ENCODE measurements around the gene MICOS13. TPM values are rescaled to one million over a fixed set of nuclear protein-coding genes. Genes with fewer than 3 reads are reported as not detected.

MICOS13 gene
- total RNA-seq, 2 experiments from 2014 or later = 43.5 to 48.2 TPM

- no peak overlapping the region for H3K4me3 Mint-ChIP-seq
- no peak overlapping the region for H3K27ac Mint-ChIP-seq
- peaks cover 19% of the 10 kb centered on the region for H3K4me1 Mint-ChIP-seq
- H3K36me3 Mint-ChIP-seq (ENCODE audit: low read depth) = peaks cover 6% of the 10 kb centered on the region
- no peak for DNase-seq
- no peaks in the 10 kb centered on the region for H3K9me3 Mint-ChIP-seq
- H3K27me3 Mint-ChIP-seq = no peaks in the 10 kb centered on the region
- ChIA-PET CTCF (interaction anchor here (0.9 to 1.4 kb wide), 2 partner anchors 9 kb away, joined by 3 read pairs; no protein-coding TSS in a partner anchor), POLR2A (no interaction called here)
Measured at GRCh38 chr19:5678071-5678718, 2.1 kb downstream of the MICOS13 start.

DNA sequence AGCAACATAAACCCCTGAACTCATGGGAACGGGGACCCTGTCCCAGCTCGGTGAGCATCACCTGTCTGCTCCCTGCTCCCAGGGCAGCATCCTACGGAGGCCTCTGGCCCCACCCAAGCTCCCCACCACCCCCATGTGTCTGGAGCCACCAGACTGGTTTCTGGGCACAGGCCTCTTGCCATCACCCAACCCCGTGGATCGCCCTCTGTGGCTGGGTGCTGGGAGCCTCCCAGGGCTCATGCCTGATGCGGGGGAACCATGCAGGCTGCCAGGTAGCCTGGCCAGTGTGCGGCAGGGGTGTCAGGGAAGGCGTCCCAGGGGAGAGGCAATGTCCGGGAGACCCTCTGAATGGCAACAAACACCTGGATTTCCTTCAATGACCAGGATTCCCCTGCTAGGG is 2.7 kb downstream of the MICOS13 start:
- ChIA-PET CTCF (interaction anchor here (0.9 to 1.4 kb wide), 3 partner anchors 9 to 12 kb away, joined by 3 read pairs; partner anchors contain the start of gene RPL36), POLR2A (no interaction called here)

GRCh38 chr19:5677136-5677535 is 3.2 kb downstream of the MICOS13 start:
- H3K27me3 Mint-ChIP-seq = no peaks in the 10 kb centered on the region
- H3K27ac Mint-ChIP-seq = no peak overlapping the region
- H3K4me1 Mint-ChIP-seq = peaks cover 17% of the 10 kb centered on the region
- ChIA-PET CTCF (interaction anchor here (0.9 to 2.3 kb wide), 5 partner anchors 8 to 13 kb away, joined by 3 to 10 read pairs (median 3); partner anchors contain the start of gene RPL36), POLR2A (no interaction called here)
- peaks cover 11% of the 10 kb centered on the region for H3K36me3 Mint-ChIP-seq (ENCODE audit: low read depth)
- H3K4me3 Mint-ChIP-seq = no peak overlapping the region
- H3K9me3 Mint-ChIP-seq = no peaks in the 10 kb centered on the region
- DNase-seq = no peak

More for the DNA sequence above, 2.7 kb downstream of the MICOS13 start:
- Mint-ChIP-seq H3K9me3 (no peaks in the 10 kb centered on the region), H3K27me3 (no peaks in the 10 kb centered on the region), H3K4me3 (no peak overlapping the region), H3K36me3 (ENCODE audit: low read depth) (peaks cover 11% of the 10 kb centered on the region), H3K4me1 (peaks cover 19% of the 10 kb centered on the region), H3K27ac (no peak overlapping the region)
- DNase-seq = no peak

GRCh38 chr19:5676772-5677105 is 3.6 kb downstream of the MICOS13 start:
- CTCF ChIA-PET = interaction anchor here (0.9 to 2.3 kb wide), 3 partner anchors 10 to 13 kb away, joined by 3 to 10 read pairs (median 8); partner anchors contain the start of gene RPL36
- peaks cover 12% of the 10 kb centered on the region for H3K36me3 Mint-ChIP-seq (ENCODE audit: low read depth)
- no peaks in the 10 kb centered on the region for H3K9me3 Mint-ChIP-seq
- peaks cover 13% of the 10 kb centered on the region for H3K4me1 Mint-ChIP-seq
- POLR2A ChIA-PET = no interaction called here
- H3K4me3 Mint-ChIP-seq = no peak overlapping the region
- no peaks in the 10 kb centered on the region for H3K27me3 Mint-ChIP-seq
- no peak for DNase-seq
- no peak overlapping the region for H3K27ac Mint-ChIP-seq

DNA sequence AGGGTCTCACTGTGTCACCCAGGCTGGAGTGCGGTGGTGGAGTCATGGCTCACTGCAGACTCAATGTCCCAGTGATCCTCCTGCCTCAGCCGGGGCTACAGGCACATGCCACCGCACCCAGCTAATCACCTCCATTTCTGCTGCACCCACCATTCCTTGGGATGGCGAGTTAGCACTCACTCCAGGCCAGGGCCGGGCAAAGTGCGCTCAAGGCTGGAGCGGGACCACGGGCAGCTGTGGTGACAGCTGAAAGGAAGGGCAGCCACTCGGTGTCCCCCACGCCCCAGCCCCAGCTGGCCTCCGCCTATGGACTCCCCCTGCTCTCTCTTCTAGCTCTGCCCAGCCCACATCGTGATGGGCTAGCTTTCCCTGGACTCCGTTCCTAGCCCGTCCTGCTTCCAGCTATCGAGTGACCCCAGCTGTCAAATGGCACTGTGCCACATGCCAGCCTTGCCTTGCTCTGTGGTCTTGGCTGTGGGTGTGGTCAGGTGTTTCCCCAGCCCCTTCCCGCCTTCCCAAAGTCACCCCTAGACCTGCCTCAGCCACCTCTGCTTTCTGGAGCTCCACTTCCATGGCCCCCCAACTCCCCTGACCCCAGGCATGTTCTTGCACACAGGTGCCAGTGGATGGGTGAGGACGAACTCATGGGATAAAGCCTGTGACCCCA is 4.1 kb downstream of the MICOS13 start:
- Mint-ChIP-seq H3K9me3 (no peaks in the 10 kb centered on the region), H3K27me3 (no peaks in the 10 kb centered on the region), H3K4me1 (peaks cover 8% of the 10 kb centered on the region), H3K4me3 (no peak overlapping the region), H3K27ac (no peak overlapping the region), H3K36me3 (ENCODE audit: low read depth) (peaks cover 13% of the 10 kb centered on the region)
- no peak for DNase-seq
- CTCF ChIA-PET = interaction anchor here (0.9 to 2.3 kb wide), 4 partner anchors 11 to 14 kb away, joined by 3 to 10 read pairs (median 7); partner anchors contain the start of gene RPL36
- POLR2A ChIA-PET = no interaction called here

DNA sequence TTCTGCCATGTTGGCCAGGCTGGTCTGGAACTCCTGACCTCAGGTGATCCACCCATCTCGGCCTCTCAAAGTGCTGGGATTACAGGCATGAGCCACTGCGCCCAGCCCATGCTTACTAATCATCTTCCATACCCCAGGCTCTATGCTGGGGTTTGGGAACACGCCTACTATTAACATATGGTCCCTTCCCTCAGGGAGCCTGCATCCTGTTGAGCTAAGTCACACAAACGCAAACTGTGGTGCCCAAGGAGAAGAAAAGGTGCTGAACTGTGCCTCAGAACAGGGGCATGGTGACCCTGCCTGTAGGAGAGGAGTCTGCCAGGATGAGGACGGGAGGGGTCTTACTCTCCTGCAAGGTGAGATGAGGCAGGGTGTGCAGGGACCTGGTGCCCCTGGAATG is 5.6 kb downstream of the MICOS13 start:
- Mint-ChIP-seq H3K4me3 (no peak overlapping the region), H3K27ac (no peak overlapping the region), H3K4me1 (peaks cover 4% of the 10 kb centered on the region), H3K27me3 (no peaks in the 10 kb centered on the region), H3K36me3 (ENCODE audit: low read depth) (peaks cover 13% of the 10 kb centered on the region), H3K9me3 (no peaks in the 10 kb centered on the region)
- no peak for DNase-seq
- ChIA-PET CTCF (interaction anchor here (1.6 to 2.3 kb wide), 2 partner anchors 12 to 15 kb away, joined by 6 to 10 read pairs; partner anchors contain the start of gene RPL36), POLR2A (no interaction called here)

DNA sequence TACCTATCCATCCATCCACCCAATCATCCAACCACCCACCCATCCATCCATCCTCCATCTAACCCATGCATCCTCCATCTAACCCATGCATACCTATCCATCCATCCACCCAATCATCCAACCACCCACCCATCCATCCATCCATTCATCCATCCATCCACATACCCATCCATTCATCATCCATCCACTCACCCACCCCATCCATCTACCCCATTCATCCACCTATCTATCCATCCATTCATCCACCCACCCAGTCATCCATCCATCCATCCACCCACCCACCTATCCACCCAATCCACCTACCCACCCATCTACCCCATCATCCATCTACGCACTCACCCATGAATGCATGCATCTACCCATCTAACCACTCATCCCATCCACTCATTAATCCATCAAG is 6.6 kb downstream of the MICOS13 start:
- POLR2A ChIA-PET = no interaction called here
- Mint-ChIP-seq H3K27ac (no peak overlapping the region), H3K27me3 (no peaks in the 10 kb centered on the region), H3K4me3 (no peak overlapping the region), H3K9me3 (no peaks in the 10 kb centered on the region), H3K4me1 (no peaks in the 10 kb centered on the region), H3K36me3 (ENCODE audit: low read depth) (peaks cover 19% of the 10 kb centered on the region)
- CTCF ChIA-PET = no interaction called here
- DNase-seq = no peak

DNA sequence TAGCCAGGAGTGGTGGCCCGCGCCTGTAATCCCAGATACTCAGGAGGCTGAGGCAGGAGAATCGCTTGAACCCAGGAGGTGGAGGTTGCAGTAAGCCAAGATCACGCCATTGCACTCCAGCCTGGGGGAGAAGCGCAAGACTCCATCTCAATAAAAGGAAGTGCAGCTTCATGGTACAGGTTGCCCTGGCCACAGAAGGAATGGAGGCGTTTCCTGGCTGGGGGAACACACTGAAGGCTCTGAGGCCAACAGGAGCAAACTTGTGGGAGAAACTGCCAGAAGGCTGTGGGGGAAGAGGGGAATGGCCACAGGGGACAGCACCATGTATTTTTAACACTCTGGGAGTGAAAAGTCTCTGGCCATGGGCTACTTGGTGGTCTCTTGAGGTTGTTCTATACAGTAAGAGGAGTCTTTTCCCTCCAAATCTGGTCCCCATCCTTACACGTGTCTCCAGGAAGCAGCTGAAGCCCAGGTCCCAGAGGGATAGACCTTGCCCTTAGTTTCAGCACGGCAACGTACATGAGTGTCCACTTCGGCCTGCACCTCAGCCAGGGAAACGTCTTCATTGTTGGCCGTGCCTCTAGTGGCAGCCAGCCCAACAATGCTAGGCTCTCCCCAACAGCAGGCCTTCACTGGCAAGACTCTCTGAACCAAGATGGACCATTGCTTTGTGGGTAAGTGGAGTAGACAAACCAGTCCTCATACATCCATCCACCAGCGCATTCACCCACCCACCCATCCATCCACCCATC is 7.4 kb downstream of the MICOS13 start:
- POLR2A ChIA-PET = no interaction called here
- Mint-ChIP-seq H3K36me3 (ENCODE audit: low read depth) (peaks cover 20% of the 10 kb centered on the region), H3K27ac (no peak overlapping the region), H3K27me3 (no peaks in the 10 kb centered on the region), H3K4me3 (no peak overlapping the region), H3K9me3 (no peaks in the 10 kb centered on the region), H3K4me1 (no peaks in the 10 kb centered on the region)
- no peak for DNase-seq
- CTCF ChIA-PET = no interaction called here

- Mint-ChIP-seq H3K36me3 (ENCODE audit: low read depth) (peaks cover 31% of the 10 kb centered on the region), H3K27ac (no peak overlapping the region), H3K9me3 (no peaks in the 10 kb centered on the region), H3K27me3 (no peaks in the 10 kb centered on the region), H3K4me3 (no peak overlapping the region), H3K4me1 (no peaks in the 10 kb centered on the region)
- no peak for DNase-seq
- CTCF ChIA-PET = interaction anchor here (1.4 kb wide), 2 partner anchors 16 to 20 kb away, joined by 4 to 5 read pairs; no protein-coding TSS in a partner anchor
- POLR2A ChIA-PET = no interaction called here
Measured at GRCh38 chr19:5671600-5671999, 8.7 kb downstream of the MICOS13 start.

DNA sequence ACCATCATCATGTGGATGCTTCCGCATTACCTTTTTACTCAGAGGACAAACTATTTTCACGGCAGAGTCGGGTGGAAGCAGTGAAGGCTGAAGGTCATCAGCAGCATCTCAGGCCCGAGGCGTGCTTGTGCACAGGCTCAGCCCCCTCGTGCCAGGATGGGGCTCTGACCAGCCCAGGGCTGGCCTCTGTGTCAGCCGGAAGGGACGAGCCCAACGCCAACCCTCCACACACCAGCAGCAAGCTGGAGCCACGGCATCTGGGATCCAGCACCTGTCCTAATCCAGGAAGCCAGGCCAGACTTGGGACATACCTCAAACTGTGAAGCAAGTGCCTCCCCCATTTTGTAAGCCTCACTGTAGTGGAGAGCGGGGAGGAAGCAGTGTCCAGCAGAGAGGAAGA is 11.1 kb downstream of the MICOS13 start:
- DNase-seq = no peak
- no peak overlapping the region for H3K4me3 Mint-ChIP-seq
- ChIA-PET CTCF (interaction anchor here (1.2 to 1.6 kb wide), 2 partner anchors 8 to 21 kb away, joined by 3 to 6 read pairs; partner anchors contain the start of gene RPL36), POLR2A (no interaction called here)
- peaks cover 52% of the 10 kb centered on the region for H3K36me3 Mint-ChIP-seq (ENCODE audit: low read depth)
- no peaks in the 10 kb centered on the region for H3K27me3 Mint-ChIP-seq
- no peaks in the 10 kb centered on the region for H3K4me1 Mint-ChIP-seq
- no peak overlapping the region for H3K27ac Mint-ChIP-seq
- H3K9me3 Mint-ChIP-seq = no peaks in the 10 kb centered on the region

DNA sequence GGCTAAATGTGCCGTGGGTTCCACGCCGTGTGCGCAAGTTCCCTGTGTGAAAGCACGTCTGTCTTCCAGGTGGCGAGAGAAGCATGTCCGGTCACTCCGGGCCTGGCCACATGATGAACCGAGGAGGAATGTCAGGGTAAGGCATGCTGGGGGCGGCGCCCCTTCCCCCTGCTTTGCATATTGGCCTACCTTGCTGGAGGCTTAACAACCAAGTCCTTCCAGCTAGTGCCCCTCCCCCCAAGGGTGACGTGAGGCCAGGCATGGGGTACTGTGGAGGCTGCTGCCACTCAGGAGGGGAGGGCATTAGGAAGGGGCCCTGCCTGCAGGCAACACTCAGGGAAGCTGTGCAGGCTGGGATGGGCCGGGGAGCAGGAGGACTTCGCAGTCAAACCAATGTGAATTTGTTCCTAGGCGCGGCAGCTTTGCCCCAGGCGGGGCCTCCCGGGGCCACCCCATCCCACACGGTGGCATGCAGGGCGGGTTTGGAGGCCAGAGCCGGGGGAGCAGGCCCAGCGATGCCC is 12.5 kb downstream of the MICOS13 start:
- H3K9me3 Mint-ChIP-seq = no peaks in the 10 kb centered on the region
- CTCF ChIA-PET = no interaction called here

DNA sequence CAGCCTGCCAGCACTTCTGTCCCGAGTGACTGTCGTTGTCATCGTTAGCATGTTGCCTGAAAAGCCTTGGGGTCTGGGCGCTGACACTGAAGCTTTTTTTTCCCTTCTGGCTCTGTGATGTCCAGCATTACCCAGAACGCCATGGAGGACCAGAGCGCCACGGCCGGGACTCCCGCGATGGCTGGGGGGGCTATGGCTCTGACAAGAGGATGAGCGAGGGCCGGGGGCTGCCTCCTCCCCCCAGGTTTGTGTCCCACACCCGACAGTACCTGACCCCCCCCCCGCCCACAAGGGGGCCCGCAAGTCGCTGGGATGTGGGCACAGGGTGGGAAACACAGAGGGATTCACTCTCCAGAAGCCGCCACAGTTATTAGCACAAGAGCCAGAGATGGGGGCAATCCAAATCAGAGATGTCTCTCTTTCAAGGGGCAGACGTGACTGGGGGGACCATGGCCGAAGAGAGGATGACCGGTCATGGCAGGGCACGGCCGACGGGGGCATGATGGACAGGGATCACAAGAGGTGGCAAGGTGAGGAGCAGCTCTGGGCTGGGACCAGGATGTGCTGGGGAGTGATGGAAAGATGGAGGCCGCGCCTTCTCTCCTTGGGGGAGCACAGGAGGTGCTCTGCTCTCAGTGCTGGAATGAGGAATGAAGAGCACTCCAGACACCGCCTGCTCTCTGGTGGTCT is 13.2 kb downstream of the MICOS13 start:
- ChIA-PET POLR2A (no interaction called here), CTCF (interaction anchor here (0.8 to 1.6 kb wide), 2 partner anchors 19 to 46 kb away, joined by 3 to 4 read pairs; no protein-coding TSS in a partner anchor)
- Mint-ChIP-seq H3K27ac (no peak overlapping the region), H3K4me1 (no peaks in the 10 kb centered on the region), H3K36me3 (ENCODE audit: low read depth) (peaks cover 55% of the 10 kb centered on the region), H3K27me3 (no peaks in the 10 kb centered on the region), H3K9me3 (no peaks in the 10 kb centered on the region), H3K4me3 (no peak overlapping the region)
- no peak for DNase-seq

More for the DNA sequence above, 12.5 kb downstream of the MICOS13 start:
- H3K27me3 Mint-ChIP-seq = no peaks in the 10 kb centered on the region
- H3K36me3 Mint-ChIP-seq (ENCODE audit: low read depth) = peaks cover 54% of the 10 kb centered on the region
- H3K4me3 Mint-ChIP-seq = no peak overlapping the region
- POLR2A ChIA-PET = no interaction called here
- no peak for DNase-seq
- no peaks in the 10 kb centered on the region for H3K4me1 Mint-ChIP-seq
- no peak overlapping the region for H3K27ac Mint-ChIP-seq
